ENCODE measurements around the gene KLRF1.

KLRF1 gene

GRCh38 chr12:9784326-9784725 lies 43.0 kb upstream of the KLRF1 start:
- no peak overlapping the region for H3K4me2 ChIP-seq (ENCODE audit: low read length, poor library complexity, severe bottlenecking)
- no peak overlapping the region for H3K27ac ChIP-seq (ENCODE audit: low read length, poor library complexity, severe bottlenecking)
- no peaks in the 10 kb centered on the region for H3K9me3 ChIP-seq (ENCODE audit: control insufficient read depth, low read length)
- H3K9ac ChIP-seq (ENCODE audit: low read length) = no peak overlapping the region
- no peak for DNase-seq
- H3K23ac ChIP-seq (ENCODE audit: low read length in 2 of 2) = no peak overlapping the region
- H3K4me3 ChIP-seq (ENCODE audit: insufficient read depth in 1 of 2, low read depth in 1 of 2, low read length in 2 of 2) = no peak overlapping the region
- H3K27me3 ChIP-seq (ENCODE audit: control insufficient read depth in 1 of 2, insufficient read depth in 1 of 2, low read length in 2 of 2) = no peaks in the 10 kb centered on the region
- no peak overlapping the region for H2BK15ac ChIP-seq (ENCODE audit: low read depth, poor library complexity, severe bottlenecking)
- no peak overlapping the region for H2AK5ac ChIP-seq (ENCODE audit: low read length, severe bottlenecking)
- H2BK5ac ChIP-seq (ENCODE audit: low read depth, low read length, poor library complexity, severe bottlenecking) = no peak overlapping the region
- no peak overlapping the region for H3K18ac ChIP-seq (ENCODE audit: low read depth in 1 of 2, low read length in 2 of 2)
- no peak overlapping the region for H3K4ac ChIP-seq (ENCODE audit: low read depth in 1 of 2, low read length in 2 of 2)
- no peak overlapping the region for H2AFZ ChIP-seq (ENCODE audit: low read depth, low read length)
- H2BK12ac ChIP-seq (ENCODE audit: low read length in 2 of 2) = no peak overlapping the region
- H3K14ac ChIP-seq (ENCODE audit: low read length in 2 of 2) = no peak overlapping the region
- H3K79me1 ChIP-seq (replicated peaks; ENCODE audit: low read length, poor library complexity, severe bottlenecking) = no peaks in the 10 kb centered on the region
- H3K36me3 ChIP-seq (ENCODE audit: control insufficient read depth in 1 of 2, insufficient read depth in 2 of 2, low read depth in 1 of 2, low read length in 2 of 2) = no peaks in the 10 kb centered on the region
- H3K4me1 ChIP-seq (ENCODE audit: control insufficient read depth, insufficient read depth, low read depth, low read length) = no peaks in the 10 kb centered on the region
- WGBS = 100% methylated on average over 1 of the region's 2 CpGs
- H4K8ac ChIP-seq (ENCODE audit: low read length) = no peak overlapping the region
- no peak overlapping the region for H2BK120ac ChIP-seq (ENCODE audit: low read depth, low read length)
- no peak overlapping the region for H4K91ac ChIP-seq (ENCODE audit: low read length)

GRCh38 chr12:9784816-9785215 lies 42.5 kb upstream of the KLRF1 start:
- H3K36me3 ChIP-seq (ENCODE audit: control insufficient read depth in 1 of 2, insufficient read depth in 2 of 2, low read depth in 1 of 2, low read length in 2 of 2) = no peaks in the 10 kb centered on the region
- no peak overlapping the region for H2AK5ac ChIP-seq (ENCODE audit: low read length, severe bottlenecking)
- H2AFZ ChIP-seq (ENCODE audit: low read depth, low read length) = no peak overlapping the region
- no peaks in the 10 kb centered on the region for H3K79me1 ChIP-seq (replicated peaks; ENCODE audit: low read length, poor library complexity, severe bottlenecking)
- peaks cover 3% of the 10 kb centered on the region for H3K9me3 ChIP-seq (ENCODE audit: control insufficient read depth, low read length)
- H3K27me3 ChIP-seq (ENCODE audit: control insufficient read depth in 1 of 2, insufficient read depth in 1 of 2, low read length in 2 of 2) = no peaks in the 10 kb centered on the region
- no peak overlapping the region for H3K23ac ChIP-seq (ENCODE audit: low read length in 2 of 2)
- no CpG with 5 or more reads among the region's 3 CpGs for WGBS
- no peak overlapping the region for H2BK15ac ChIP-seq (ENCODE audit: low read depth, poor library complexity, severe bottlenecking)
- no peak overlapping the region for H4K8ac ChIP-seq (ENCODE audit: low read length)
- no peak overlapping the region for H3K18ac ChIP-seq (ENCODE audit: low read depth in 1 of 2, low read length in 2 of 2)
- H3K4ac ChIP-seq (ENCODE audit: low read depth in 1 of 2, low read length in 2 of 2) = no peak overlapping the region
- H3K9ac ChIP-seq (ENCODE audit: low read length) = no peak overlapping the region
- no peak overlapping the region for H4K91ac ChIP-seq (ENCODE audit: low read length)
- H2BK12ac ChIP-seq (ENCODE audit: low read length in 2 of 2) = no peak overlapping the region
- no peak overlapping the region for H3K27ac ChIP-seq (ENCODE audit: low read length, poor library complexity, severe bottlenecking)
- H3K4me1 ChIP-seq (ENCODE audit: control insufficient read depth, insufficient read depth, low read depth, low read length) = no peaks in the 10 kb centered on the region
- no peak overlapping the region for H2BK5ac ChIP-seq (ENCODE audit: low read depth, low read length, poor library complexity, severe bottlenecking)
- H2BK120ac ChIP-seq (ENCODE audit: low read depth, low read length) = no peak overlapping the region
- H3K4me3 ChIP-seq (ENCODE audit: insufficient read depth in 1 of 2, low read depth in 1 of 2, low read length in 2 of 2) = no peak overlapping the region
- no peak overlapping the region for H3K4me2 ChIP-seq (ENCODE audit: low read length, poor library complexity, severe bottlenecking)
- H3K14ac ChIP-seq (ENCODE audit: low read length in 2 of 2) = no peak overlapping the region
- DNase-seq = no peak

GRCh38 chr12:9786726-9787717 lies 40.3 kb upstream of the KLRF1 start:
- Histone ChIP-seq H3K14ac (ENCODE audit: low read length in 2 of 2) (no peak overlapping the region), H3K23ac (ENCODE audit: low read length in 2 of 2) (no peak overlapping the region), H2BK5ac (ENCODE audit: low read depth, low read length, poor library complexity, severe bottlenecking) (no peak overlapping the region), H3K18ac (ENCODE audit: low read depth in 1 of 2, low read length in 2 of 2) (no peak overlapping the region), H3K9ac (ENCODE audit: low read length) (no peak overlapping the region), H3K27ac (ENCODE audit: low read length, poor library complexity, severe bottlenecking) (no peak overlapping the region), H2BK120ac (ENCODE audit: low read depth, low read length) (no peak overlapping the region), H3K27me3 (ENCODE audit: control insufficient read depth in 1 of 2, insufficient read depth in 1 of 2, low read length in 2 of 2) (no peaks in the 10 kb centered on the region), H3K4me3 (ENCODE audit: insufficient read depth in 1 of 2, low read depth in 1 of 2, low read length in 2 of 2) (no peak overlapping the region), H3K4me2 (ENCODE audit: low read length, poor library complexity, severe bottlenecking) (no peak overlapping the region), H3K9me3 (ENCODE audit: control insufficient read depth, low read length) (peaks cover 4% of the 10 kb centered on the region), H2AFZ (ENCODE audit: low read depth, low read length) (no peak overlapping the region), H3K79me1 (replicated peaks; ENCODE audit: low read length, poor library complexity, severe bottlenecking) (no peaks in the 10 kb centered on the region), H2BK12ac (ENCODE audit: low read length in 2 of 2) (peak overlapping the region in 1 of 2 experiments; percentile 34), H4K91ac (ENCODE audit: low read length) (no peak overlapping the region), H2BK15ac (ENCODE audit: low read depth, poor library complexity, severe bottlenecking) (no peak overlapping the region), H3K4ac (ENCODE audit: low read depth in 1 of 2, low read length in 2 of 2) (no peak overlapping the region), H4K8ac (ENCODE audit: low read length) (no peak overlapping the region), H3K36me3 (ENCODE audit: control insufficient read depth in 1 of 2, insufficient read depth in 2 of 2, low read depth in 1 of 2, low read length in 2 of 2) (no peaks in the 10 kb centered on the region), H2AK5ac (ENCODE audit: low read length, severe bottlenecking) (no peak overlapping the region), H3K4me1 (ENCODE audit: control insufficient read depth, insufficient read depth, low read depth, low read length) (no peaks in the 10 kb centered on the region)
- 90% methylated on average over 2 of the region's 6 CpGs for WGBS
- DNase-seq = no peak

- Histone ChIP-seq H2BK5ac (ENCODE audit: low read depth, low read length, poor library complexity, severe bottlenecking) (no peak overlapping the region), H3K14ac (ENCODE audit: low read length in 2 of 2) (no peak overlapping the region), H3K27me3 (ENCODE audit: control insufficient read depth in 1 of 2, insufficient read depth in 1 of 2, low read length in 2 of 2) (no peaks in the 10 kb centered on the region), H2AK5ac (ENCODE audit: low read length, severe bottlenecking) (no peak overlapping the region), H3K18ac (ENCODE audit: low read depth in 1 of 2, low read length in 2 of 2) (peak overlapping the region in 1 of 2 experiments; percentile 57), H3K4me3 (ENCODE audit: insufficient read depth in 1 of 2, low read depth in 1 of 2, low read length in 2 of 2) (no peak overlapping the region), H2BK12ac (ENCODE audit: low read length in 2 of 2) (peak overlapping the region in 1 of 2 experiments; percentile 72), H3K4me1 (ENCODE audit: control insufficient read depth, insufficient read depth, low read depth, low read length) (no peaks in the 10 kb centered on the region), H2AFZ (ENCODE audit: low read depth, low read length) (no peak overlapping the region), H4K91ac (ENCODE audit: low read length) (no peak overlapping the region), H4K8ac (ENCODE audit: low read length) (no peak overlapping the region), H3K27ac (ENCODE audit: low read length, poor library complexity, severe bottlenecking) (no peak overlapping the region), H3K9me3 (ENCODE audit: control insufficient read depth, low read length) (peaks cover 4% of the 10 kb centered on the region), H2BK120ac (ENCODE audit: low read depth, low read length) (no peak overlapping the region), H3K9ac (ENCODE audit: low read length) (no peak overlapping the region), H2BK15ac (ENCODE audit: low read depth, poor library complexity, severe bottlenecking) (no peak overlapping the region), H3K4ac (ENCODE audit: low read depth in 1 of 2, low read length in 2 of 2) (peak overlapping the region in 1 of 2 experiments; percentile 61), H3K23ac (ENCODE audit: low read length in 2 of 2) (no peak overlapping the region), H3K36me3 (ENCODE audit: control insufficient read depth in 1 of 2, insufficient read depth in 2 of 2, low read depth in 1 of 2, low read length in 2 of 2) (no peaks in the 10 kb centered on the region), H3K79me1 (replicated peaks; ENCODE audit: low read length, poor library complexity, severe bottlenecking) (no peaks in the 10 kb centered on the region), H3K4me2 (ENCODE audit: low read length, poor library complexity, severe bottlenecking) (no peak overlapping the region)
- DNase-seq = no peak
- no CpG with 5 or more reads among the region's 2 CpGs for WGBS
Measured at GRCh38 chr12:9792185-9792900, 34.9 kb upstream of the KLRF1 start.

Measured in mesenchymal stem cell (in vitro differentiated cells and primary cell).